PC-3 (cell line): ENCODE data around the gene SLC35B1. TPM values are rescaled to one million over a fixed set of nuclear protein-coding genes. Genes with fewer than 3 reads are reported as not detected.

ENCODE experiments used
- ATAC-seq: fragments of 200-7000 bp; cut with Tn5 transposase; 2 replicates; pipeline ENCODE4 v1.9.1; 2020; ENCODE audit warnings: mild to moderate bottlenecking, moderate library complexity
- BruUV-seq: library from RNA; stranded (reverse); fragments of 400-500 nt; replicated peaks from 2 replicates; lab custom pipeline; 2021; lab: Mats Ljungman, UMichigan
- CTCF ChIA-PET: fragments of 300-600 bp; sonication (Branson Sonifier 250); formaldehyde crosslinking; loops from one replicate; lab custom pipeline; 2022; ENCODE audit warnings: antibody characterized with exemption; lab: Charles Lee
- POLR2A ChIA-PET: fragments of 300-600 bp; sonication (Branson Sonifier 250); formaldehyde crosslinking; loops from one replicate; lab custom pipeline; 2022; ENCODE audit warnings: antibody characterized with exemption; ENCODE audit not compliant: unreplicated experiment; lab: Charles Lee
- DNase-seq: peaks from one replicate; pipeline ENCODE4 v3.0.0-alpha.2; 2015
- H2AFZ ChIP-seq: fragments of 300-600 bp; sonication (generic); 2 replicates; pipeline ENCODE4 v1.6.0; 2016; ENCODE audit warnings: antibody characterized with exemption, low read length
- H3F3A ChIP-seq: fragments of 300-600 bp; sonication (generic); one replicate; pipeline ENCODE4 v1.6.0; 2017; ENCODE audit warnings: antibody characterized with exemption, low read length, control low read depth, mild to moderate bottlenecking; ENCODE audit not compliant: unreplicated experiment
- H3K27ac ChIP-seq: fragments of 300-600 bp; sonication (generic); 2 replicates; pipeline ENCODE4 v1.5.1; 2016; ENCODE audit warnings: mild to moderate bottlenecking, low read length
- H3K27me3 ChIP-seq: fragments of 300-600 bp; sonication (generic); 2 replicates; pipeline ENCODE4 v1.6.1; 2016; ENCODE audit warnings: low read length, mixed read lengths
- H3K36me3 ChIP-seq: fragments of 300-600 bp; sonication (generic); 2 replicates; pipeline ENCODE4 v1.6.1; 2016; ENCODE audit warnings: low read depth, mixed run types, low read length, mixed read lengths
- H3K4me1 ChIP-seq: fragments of 300-600 bp; sonication (generic); 2 replicates; pipeline ENCODE4 v1.5.1; 2016; ENCODE audit warnings: low read length; ENCODE audit not compliant: insufficient read depth
- H3K4me2 ChIP-seq: fragments of 300-600 bp; sonication (generic); 2 replicates; pipeline ENCODE4 v1.6.0; 2016; ENCODE audit warnings: low read length
- H3K4me3 ChIP-seq: fragments of 300-600 bp; sonication (generic); 2 replicates; pipeline ENCODE4 v1.5.1; 2016; ENCODE audit warnings: mild to moderate bottlenecking, low read length, mixed read lengths
- H3K79me2 ChIP-seq: fragments of 300-600 bp; sonication (generic); 2 replicates; pipeline ENCODE4 v1.6.1; 2017; ENCODE audit warnings: low read length, mixed read lengths
- H3K9ac ChIP-seq: fragments of 300-600 bp; sonication (generic); 2 replicates; pipeline ENCODE4 v1.6.0; 2016; ENCODE audit warnings: mild to moderate bottlenecking, low read length
- H3K9me2 ChIP-seq: fragments of 300-600 bp; sonication (generic); replicated peaks from 2 replicates; pipeline ENCODE4 v1.6.1; 2016; ENCODE audit warnings: mixed run types, low read length, mixed read lengths
- H3K9me3 ChIP-seq: fragments of 300-600 bp; sonication (generic); 2 replicates; pipeline ENCODE4 v1.6.1; 2016; ENCODE audit warnings: low read length, mixed read lengths
- H4K20me1 ChIP-seq: fragments of 300-600 bp; sonication (generic); 2 replicates; pipeline ENCODE4 v1.6.1; 2016; ENCODE audit warnings: low read length, mixed read lengths
- CTCF ChIP-seq: fragments of 300-600 bp; sonication (generic); conservative IDR thresholded peaks from 2 replicates; pipeline ENCODE4 v1.5.1; 2017; ENCODE audit warnings: antibody characterized with exemption, low read depth, mild to moderate bottlenecking, low read length
- EZH2 ChIP-seq: fragments of 300-600 bp; sonication (generic); IDR thresholded peaks from one replicate; pipeline ENCODE4 v1.6.1; 2017; ENCODE audit warnings: antibody characterized with exemption, mild to moderate bottlenecking, low read length; ENCODE audit not compliant: unreplicated experiment
- EZH2phosphoT487 ChIP-seq: fragments of 300-600 bp; sonication (generic); IDR thresholded peaks from 2 replicates; pipeline ENCODE4 v1.6.1; 2018; ENCODE audit warnings: mild to moderate bottlenecking, antibody characterized with exemption, low read length, borderline replicate concordance
- intact Hi-C: fragments of 100-400 bp; cut with micrococcal nuclease; formaldehyde crosslinking; loops from 2 replicates; pipeline ENCODE4 v1.9.0; 2023
- total RNA-seq: library from RNA; depleted of rRNA; stranded (reverse); fragments of >200 nt; gene quantifications from 2 replicates; pipeline ENCODE4 v1.2.3, GENCODE V29; 2014

The SLC35B1 gene
- total RNA-seq, 1 experiment from 2014 or later = 211 TPM

GRCh38 chr17:49742166-49742638 is 34.4 kb upstream of the SLC35B1 start:
- intact Hi-C loops = no loop called here
- TF ChIP-seq EZH2 = no peak
- no peak for TF ChIP-seq EZH2phosphoT487
- TF ChIP-seq CTCF = no peak
- Histone ChIP-seq H3K4me1 (no peaks in the 10 kb centered on the region), H2AFZ (no peak overlapping the region), H3K9me2 (no peaks in the 10 kb centered on the region), H3K4me3 (no peak overlapping the region), H3F3A (no peaks in the 10 kb centered on the region), H4K20me1 (no peaks in the 10 kb centered on the region), H3K36me3 (no peaks in the 10 kb centered on the region), H3K9me3 (no peaks in the 10 kb centered on the region), H3K79me2 (no peaks in the 10 kb centered on the region), H3K27me3 (no peaks in the 10 kb centered on the region), H3K27ac (no peak overlapping the region), H3K9ac (no peak overlapping the region), H3K4me2 (no peak overlapping the region)
- POLR2A ChIA-PET = no interaction called here
- BruUV-seq = no TSS peak
- no peak for DNase-seq
- no peak for ATAC-seq
- CTCF ChIA-PET = no interaction called here

GRCh38 chr17:49741692-49742076 is 33.9 kb upstream of the SLC35B1 start:
- no peaks in the 10 kb centered on the region for H3K79me2 ChIP-seq
- no peak for DNase-seq
- ATAC-seq = no peak
- H2AFZ ChIP-seq = no peak overlapping the region
- H3K9ac ChIP-seq = no peak overlapping the region
- no peak overlapping the region for H3K4me3 ChIP-seq
- H3K36me3 ChIP-seq = no peaks in the 10 kb centered on the region
- H3K9me3 ChIP-seq = no peaks in the 10 kb centered on the region
- intact Hi-C loops = no loop called here
- H3K9me2 ChIP-seq = no peaks in the 10 kb centered on the region
- no TSS peak for BruUV-seq
- H3K27me3 ChIP-seq = no peaks in the 10 kb centered on the region
- H3K4me1 ChIP-seq = no peaks in the 10 kb centered on the region
- no peaks in the 10 kb centered on the region for H3F3A ChIP-seq
- no peaks in the 10 kb centered on the region for H4K20me1 ChIP-seq
- ChIA-PET POLR2A (no interaction called here), CTCF (no interaction called here)
- H3K4me2 ChIP-seq = no peak overlapping the region
- TF ChIP-seq EZH2 (no peak), EZH2phosphoT487 (no peak), CTCF (no peak)
- H3K27ac ChIP-seq = no peak overlapping the region

- no peaks in the 10 kb centered on the region for H3K79me2 ChIP-seq
- no peaks in the 10 kb centered on the region for H3K4me1 ChIP-seq
- BruUV-seq = no TSS peak
- ATAC-seq (0 out of 2 replicates have a peak, but pooled peaks have one; percentile 24), DNase-seq (no peak)
- CTCF ChIA-PET = no interaction called here
- no peak overlapping the region for H3K9ac ChIP-seq
- H4K20me1 ChIP-seq = no peaks in the 10 kb centered on the region
- H3K9me3 ChIP-seq = no peaks in the 10 kb centered on the region
- no peak overlapping the region for H3K4me2 ChIP-seq
- H3K4me3 ChIP-seq = no peak overlapping the region
- no peak overlapping the region for H3K27ac ChIP-seq
- intact Hi-C loops = no loop called here
- no peaks in the 10 kb centered on the region for H3K36me3 ChIP-seq
- H3K27me3 ChIP-seq = no peaks in the 10 kb centered on the region
- POLR2A ChIA-PET = no interaction called here
- no peaks in the 10 kb centered on the region for H3K9me2 ChIP-seq
- no peak for TF ChIP-seq EZH2
- TF ChIP-seq CTCF = no peak
- TF ChIP-seq EZH2phosphoT487 = no peak
- no peaks in the 10 kb centered on the region for H3F3A ChIP-seq
- no peak overlapping the region for H2AFZ ChIP-seq
Measured at GRCh38 chr17:49741009-49741691, 33.4 kb upstream of the SLC35B1 start.
